Stimulated activated CD8-positive, alpha-beta memory T cell treated with anti-CD3 and anti-CD28 coated beads, Interleukin-4, amount 100 ng/mL, for 4 hours (primary cell): ENCODE results near the gene AKAP5.

Source experiments
- DNase-seq, 2 donors: peaks; one replicate each; pipeline ENCODE4 v3.0.0-alpha.2; 2020; ENCODE audit warnings: low read depth in 2 of 2, low spot score in 1 of 2

The AKAP5 gene, protein sequence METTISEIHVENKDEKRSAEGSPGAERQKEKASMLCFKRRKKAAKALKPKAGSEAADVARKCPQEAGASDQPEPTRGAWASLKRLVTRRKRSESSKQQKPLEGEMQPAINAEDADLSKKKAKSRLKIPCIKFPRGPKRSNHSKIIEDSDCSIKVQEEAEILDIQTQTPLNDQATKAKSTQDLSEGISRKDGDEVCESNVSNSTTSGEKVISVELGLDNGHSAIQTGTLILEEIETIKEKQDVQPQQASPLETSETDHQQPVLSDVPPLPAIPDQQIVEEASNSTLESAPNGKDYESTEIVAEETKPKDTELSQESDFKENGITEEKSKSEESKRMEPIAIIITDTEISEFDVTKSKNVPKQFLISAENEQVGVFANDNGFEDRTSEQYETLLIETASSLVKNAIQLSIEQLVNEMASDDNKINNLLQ

GRCh38 chr14:64465191-64465822 lies at the start of gene AKAP5:
Gene AKAP5 (plus strand): TSS chr14:64465499. CDS start chr14:64468395, 2,896 bp downstream.
- DNase-seq, result peak; percentile 15 to 34

GRCh38 chr14:64416348-64416932 lies 48.9 kb upstream of the AKAP5 start:
- DNase-seq, result no peak

DNA sequence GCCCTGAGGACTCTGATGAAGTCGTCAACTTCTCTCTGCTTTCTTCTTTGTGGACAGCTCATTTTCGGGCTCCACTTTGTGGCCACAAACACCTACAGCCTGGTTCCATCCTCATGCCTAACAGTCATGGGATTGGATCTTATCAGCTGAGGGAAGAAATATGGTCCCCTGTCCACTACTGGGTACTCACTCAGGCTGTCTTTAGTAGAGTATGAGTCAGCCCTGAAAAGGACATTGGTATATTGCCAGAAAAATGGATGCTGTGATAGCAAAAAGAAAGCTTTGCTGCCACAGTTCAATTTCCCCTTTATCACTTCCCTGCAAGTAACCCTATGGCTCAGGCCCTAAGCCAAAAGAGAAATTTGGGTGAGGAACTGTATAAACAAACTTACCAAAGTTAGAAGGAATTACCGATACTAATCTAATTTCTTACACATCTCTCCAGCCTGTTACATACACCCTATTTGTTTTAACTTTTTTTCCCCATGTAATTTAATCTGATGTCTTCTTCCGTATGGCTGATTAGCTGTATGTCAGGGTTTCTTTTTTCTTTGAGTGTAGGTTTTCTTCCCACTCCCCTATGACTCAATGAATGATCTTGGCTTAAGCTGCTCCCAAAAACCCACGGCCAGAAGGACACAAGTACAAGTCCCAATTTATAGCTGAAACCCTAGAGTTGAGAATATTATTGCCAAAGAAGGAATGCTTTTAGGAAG lies 48.1 kb upstream of the AKAP5 start:
- DNase-seq, result no peak

DNA sequence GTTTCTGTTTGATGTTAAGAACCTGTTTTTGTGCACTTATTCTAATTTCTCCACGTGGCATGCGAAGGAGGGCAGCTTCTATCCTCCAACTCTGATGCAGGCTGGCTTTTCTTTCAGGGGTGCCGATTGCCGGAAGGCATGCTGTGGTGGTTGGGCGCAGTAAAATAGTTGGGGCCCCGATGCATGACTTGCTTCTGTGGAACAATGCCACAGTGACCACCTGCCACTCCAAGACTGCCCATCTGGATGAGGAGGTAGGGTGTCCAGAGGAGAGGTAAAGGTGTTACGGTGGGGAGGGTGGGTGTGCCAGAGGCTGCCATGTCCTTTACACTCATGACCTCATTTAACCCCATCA lies 47.6 kb upstream of the AKAP5 start:
- no peak for DNase-seq

DNA sequence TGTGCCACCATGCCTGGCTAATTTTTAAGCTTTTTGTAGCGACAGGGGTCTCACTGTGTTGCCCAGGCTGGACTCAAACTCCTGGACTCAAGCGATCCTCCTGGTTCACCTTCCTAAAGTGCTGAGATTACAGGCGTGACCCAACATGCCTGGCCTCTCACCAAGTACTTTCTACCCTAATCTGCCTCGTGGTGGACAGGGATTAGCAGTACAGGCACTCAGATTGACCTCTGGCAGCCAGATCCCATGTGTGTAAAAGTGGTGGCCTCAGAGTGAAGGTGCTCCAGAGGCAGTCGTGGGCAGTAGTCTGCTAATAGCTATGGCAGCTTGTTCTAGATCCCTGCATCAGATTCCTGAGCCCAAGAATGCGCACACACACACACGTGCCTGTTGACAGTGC lies 46.3 kb upstream of the AKAP5 start:
- no peak for DNase-seq

DNA sequence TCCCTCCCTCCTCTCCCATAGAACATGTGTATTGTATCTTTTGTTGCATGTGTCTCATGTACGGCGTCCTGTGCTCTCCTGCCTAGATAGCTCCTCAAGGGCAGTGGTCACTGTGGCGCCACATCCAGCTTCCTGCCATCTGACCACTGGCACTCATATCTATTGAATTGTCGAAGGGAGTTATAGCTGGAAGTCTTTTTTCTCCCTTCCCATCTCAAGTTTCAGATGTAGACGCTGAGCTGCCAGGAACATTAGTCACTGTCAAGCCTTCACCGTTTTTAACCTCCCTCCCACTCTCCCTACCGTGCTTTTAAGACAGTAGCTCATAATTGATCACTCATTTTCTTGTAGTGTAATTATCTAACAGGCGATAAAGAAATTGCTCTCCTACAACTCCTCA lies 44.1 kb upstream of the AKAP5 start:
- no peak for DNase-seq

DNA sequence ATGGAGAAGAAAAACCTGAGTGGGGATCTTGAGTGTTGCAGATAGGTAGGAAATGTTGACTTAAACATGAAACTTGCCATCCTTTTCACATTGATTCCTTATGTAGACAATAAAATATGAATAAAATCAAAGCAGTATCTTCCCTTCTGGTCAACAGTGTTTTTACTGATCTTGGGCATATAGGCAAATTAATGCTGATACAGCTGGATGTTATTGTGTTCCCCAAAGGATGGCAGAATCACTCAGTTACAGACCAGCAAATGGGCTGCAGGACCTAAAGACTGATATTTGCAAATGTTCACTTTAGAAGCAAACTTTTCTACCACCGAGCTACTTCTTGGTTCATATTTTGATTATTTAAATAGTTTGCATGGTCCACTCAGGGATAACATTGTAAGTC lies 43.3 kb upstream of the AKAP5 start:
- no peak for DNase-seq

DNA sequence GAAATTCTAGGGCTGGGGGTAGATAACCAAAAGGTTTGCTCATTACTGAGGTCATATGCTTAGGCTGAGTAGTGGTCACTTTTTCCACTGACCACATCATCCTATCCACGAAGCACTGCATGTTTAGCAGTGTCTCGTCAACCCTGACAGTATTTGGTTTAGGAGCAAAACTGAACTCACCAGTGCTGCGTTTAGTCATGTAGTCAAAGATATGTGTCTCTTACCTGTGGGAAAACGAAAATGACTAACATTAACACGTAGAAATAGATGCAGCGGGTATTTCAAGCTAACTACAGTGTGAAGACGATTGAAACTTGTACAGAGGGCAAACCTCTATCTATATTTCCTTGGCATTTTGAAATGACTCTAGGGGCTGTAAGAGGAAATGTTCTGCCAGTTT lies 42.5 kb upstream of the AKAP5 start:
- no peak for DNase-seq

DNA sequence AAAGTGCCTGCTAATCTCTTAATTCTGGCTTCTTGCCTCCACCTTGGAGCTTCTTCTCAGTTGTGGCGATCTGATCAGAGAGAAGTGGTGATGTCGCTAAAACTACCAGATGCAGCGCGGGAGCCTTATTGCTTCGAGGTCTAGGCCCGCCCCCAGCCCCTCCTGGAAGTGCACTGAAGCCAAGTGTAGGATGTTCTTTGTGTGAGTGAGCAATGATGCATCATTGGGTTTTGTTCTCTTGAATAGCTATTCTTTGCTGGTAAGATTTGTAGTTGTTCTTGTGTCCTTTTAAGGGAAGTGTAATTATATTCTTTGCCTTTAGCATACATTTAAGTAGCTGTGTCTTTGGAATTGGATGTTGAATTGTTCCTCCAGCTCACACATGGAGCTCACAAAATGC lies 41.3 kb upstream of the AKAP5 start:
- DNase-seq, result no peak

DNA sequence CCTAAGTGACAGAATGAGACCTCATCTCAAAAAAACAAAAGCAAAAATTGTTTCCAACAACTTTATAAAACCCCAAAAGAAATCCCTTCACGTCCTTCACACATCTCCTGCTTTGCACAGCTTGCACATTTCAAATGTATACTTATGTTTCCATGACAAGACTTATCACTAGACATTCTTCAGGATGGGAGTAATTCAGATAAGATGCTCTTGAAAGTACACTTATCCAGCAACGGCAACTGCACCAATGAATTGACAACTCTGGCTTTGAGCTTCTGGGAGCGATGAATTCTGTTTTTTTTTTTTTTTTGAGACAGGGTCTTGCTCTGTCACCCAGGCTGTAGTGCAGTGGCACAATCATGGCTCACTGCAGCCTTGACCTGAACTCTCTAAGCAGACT lies 30.8 kb upstream of the AKAP5 start:
- no peak for DNase-seq

DNA sequence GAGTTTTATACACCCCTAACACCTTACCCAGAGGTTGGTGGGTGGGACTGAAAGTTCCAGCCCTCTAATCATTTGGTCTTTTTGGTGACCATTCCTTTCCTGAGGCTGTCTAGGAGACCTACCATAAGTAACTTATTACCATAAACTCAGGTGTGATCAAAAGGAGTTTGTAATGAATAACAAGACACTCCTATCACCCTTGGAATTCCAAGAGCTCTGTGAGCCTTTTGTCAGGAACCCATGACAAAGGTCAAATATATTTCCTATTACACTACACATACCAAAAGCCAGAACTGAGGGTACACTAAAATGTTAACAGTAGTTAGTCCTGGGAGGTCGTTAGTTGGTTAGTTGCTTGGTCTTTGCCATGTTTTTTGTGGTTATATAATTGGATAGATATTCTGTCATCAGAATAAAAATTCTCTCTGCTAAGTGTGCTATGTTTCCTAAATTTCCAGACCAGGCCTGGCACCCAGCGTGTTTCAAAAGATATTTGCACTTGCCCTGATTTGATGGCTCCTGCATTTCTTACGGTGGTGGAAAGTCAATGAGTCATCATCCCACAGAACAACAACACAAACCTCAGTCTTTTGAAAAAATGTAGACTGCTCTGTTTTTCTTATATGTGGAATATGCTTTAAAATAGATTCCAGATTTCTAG lies 27.0 kb upstream of the AKAP5 start:
- no peak for DNase-seq

GRCh38 chr14:64439141-64439540 lies 26.2 kb upstream of the AKAP5 start:
- no peak for DNase-seq

- no peak for DNase-seq
These were observed 24.8 kb upstream of the AKAP5 start for GRCh38 chr14:64440494-64440893.

DNA sequence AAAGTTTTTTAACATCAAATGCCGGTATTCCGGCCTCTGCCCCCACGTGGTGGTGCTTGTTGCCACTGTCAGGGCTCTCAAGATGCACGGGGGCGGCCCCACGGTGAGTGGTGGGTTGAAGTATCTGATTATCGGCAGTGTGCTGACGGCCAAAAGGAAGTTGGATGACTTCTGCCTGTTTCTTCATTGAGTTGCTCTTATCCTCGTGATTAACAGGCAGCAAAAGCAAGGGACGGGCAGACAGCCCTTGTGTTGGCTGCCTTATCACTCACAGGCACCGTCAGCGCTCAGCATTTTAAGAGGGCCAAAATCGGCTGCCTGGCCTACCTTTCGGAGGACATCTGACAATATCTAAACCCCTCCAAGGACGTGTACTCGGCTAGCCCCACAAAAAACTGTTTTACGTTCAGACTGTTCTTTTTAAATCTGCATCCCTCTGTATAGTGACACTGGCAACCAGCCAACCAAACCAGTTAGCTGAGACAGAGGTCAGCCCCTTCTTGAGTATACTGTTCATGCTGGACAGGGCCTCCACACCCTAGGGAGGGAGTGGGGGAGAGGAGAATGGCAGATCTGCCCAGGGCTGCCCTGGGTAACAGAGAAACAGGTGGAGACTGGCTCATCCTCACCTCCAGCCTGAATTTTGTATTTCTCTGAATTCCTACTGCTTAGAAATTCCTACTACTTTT lies 22.9 kb upstream of the AKAP5 start:
- no peak for DNase-seq

- DNase-seq, result no peak
These were observed 21.2 kb upstream of the AKAP5 start for GRCh38 chr14:64444140-64444539.

DNA sequence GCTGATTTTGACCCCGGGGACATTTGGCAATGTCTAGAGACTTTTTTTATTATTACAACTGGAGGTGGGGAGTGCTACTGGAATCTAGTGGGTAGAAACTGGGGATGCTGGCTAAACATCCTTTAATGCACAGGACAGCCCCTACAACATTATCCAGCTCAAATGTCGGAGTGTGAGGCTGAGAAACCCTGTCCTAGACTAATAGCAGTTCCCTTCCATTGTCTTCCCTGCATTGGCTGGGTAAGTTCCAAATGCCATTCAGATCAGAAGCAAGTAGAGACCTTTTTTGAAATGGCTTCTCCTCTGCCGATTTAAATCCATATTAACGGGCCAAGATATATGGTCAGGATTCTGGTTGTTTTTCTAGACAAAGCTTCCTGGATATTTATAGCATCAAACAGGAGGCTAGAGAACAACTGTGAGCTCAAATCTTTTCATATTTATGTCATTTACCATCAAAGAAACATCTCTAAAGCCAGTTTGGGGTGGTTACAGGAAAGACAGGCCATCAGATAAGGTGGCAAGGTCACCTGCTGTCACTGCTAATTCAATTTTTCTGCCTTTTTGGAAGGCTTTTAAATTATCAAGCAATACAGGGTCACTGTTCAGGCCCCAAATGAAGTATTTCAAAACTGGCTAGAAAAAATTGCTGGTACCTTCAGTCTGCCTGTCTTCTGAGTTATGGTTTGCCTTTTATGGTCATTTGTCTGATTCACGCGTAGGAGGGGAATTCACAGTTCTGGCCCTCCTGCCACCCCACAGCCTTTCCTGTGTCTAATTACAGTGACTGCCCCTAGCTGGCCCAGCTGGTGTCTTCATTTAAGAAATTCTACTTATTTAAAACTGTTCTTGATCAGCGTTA lies 20.1 kb upstream of the AKAP5 start:
- peak; percentile 18 to 20 for DNase-seq

GRCh38 chr14:64447876-64448670 lies 17.2 kb upstream of the AKAP5 start:
- peak in 1 of 2 donors; percentile 30 for DNase-seq

DNA sequence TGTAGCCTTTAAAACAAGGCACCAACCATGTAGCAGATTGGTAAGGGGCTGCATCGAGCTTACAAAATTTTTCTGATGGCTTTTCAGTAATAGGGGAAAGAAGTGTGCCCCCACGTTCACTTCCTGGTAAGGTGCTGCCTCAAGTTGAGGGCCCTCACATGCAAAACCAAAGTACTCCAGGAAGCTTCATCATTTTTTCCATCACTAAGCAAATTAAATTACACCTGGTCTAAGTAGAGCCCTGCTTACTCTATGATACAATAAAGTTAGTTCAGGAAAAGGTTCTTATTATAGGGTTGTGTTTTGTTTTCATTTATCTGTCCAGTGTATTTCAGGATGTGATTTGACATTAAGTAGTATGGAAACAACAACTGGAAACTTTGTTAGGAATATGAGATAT lies 15.0 kb upstream of the AKAP5 start:
- no peak for DNase-seq

- no peak for DNase-seq
These were observed 10.6 kb upstream of the AKAP5 start for GRCh38 chr14:64454671-64455070.
